Measurements from ENCODE around the gene DGAT2L6.
"Not testable (repeated sequence)": the region's sequence is repeated elsewhere in the genome, so short reads cannot be mapped to it uniquely, and the experiment has no call there.

The DGAT2L6 gene

GRCh38 chrX:70196961-70197720, 19.9 kb downstream of the DGAT2L6 start:
- Histone ChIP-seq H3K9me3 (ENCODE audit: control insufficient read depth, insufficient read depth, low read length) (peaks cover 34% of the 10 kb centered on the region), H3K36me3 (ENCODE audit: control insufficient read depth, insufficient read depth, low read length) (no peaks in the 10 kb centered on the region), H3K4me3 (ENCODE audit: low read depth, low read length) (no peak overlapping the region), H3K4me1 (ENCODE audit: control insufficient read depth, insufficient read depth, low read length) (no peaks in the 10 kb centered on the region), H3K27ac (ENCODE audit: low read depth, low read length) (no peak overlapping the region), H3K9ac (ENCODE audit: low read depth, low read length) (no peak overlapping the region), H3K27me3 (ENCODE audit: control insufficient read depth, insufficient read depth, low read length) (no peaks in the 10 kb centered on the region)

- H3K4me1 ChIP-seq (ENCODE audit: control insufficient read depth, insufficient read depth, low read length): no peaks in the 10 kb centered on the region
- no peaks in the 10 kb centered on the region for H3K27me3 ChIP-seq (ENCODE audit: control insufficient read depth, insufficient read depth, low read length)
- no peaks in the 10 kb centered on the region for H3K36me3 ChIP-seq (ENCODE audit: control insufficient read depth, insufficient read depth, low read length)
- peaks cover 40% of the 10 kb centered on the region for H3K9me3 ChIP-seq (ENCODE audit: control insufficient read depth, insufficient read depth, low read length)
- no peak overlapping the region for H3K27ac ChIP-seq (ENCODE audit: low read depth, low read length)
- no peak overlapping the region for H3K4me3 ChIP-seq (ENCODE audit: low read depth, low read length)
- H3K9ac ChIP-seq (ENCODE audit: low read depth, low read length): no peak overlapping the region
Observed at GRCh38 chrX:70201732-70202131, 24.4 kb downstream of the DGAT2L6 start.

GRCh38 chrX:70208479-70208878, 31.2 kb downstream of the DGAT2L6 start:
- Histone ChIP-seq H3K9me3 (ENCODE audit: control insufficient read depth, insufficient read depth, low read length) (peaks cover 12% of the 10 kb centered on the region), H3K9ac (ENCODE audit: low read depth, low read length) (no peak overlapping the region), H3K36me3 (ENCODE audit: control insufficient read depth, insufficient read depth, low read length) (no peaks in the 10 kb centered on the region), H3K4me1 (ENCODE audit: control insufficient read depth, insufficient read depth, low read length) (no peaks in the 10 kb centered on the region), H3K4me3 (ENCODE audit: low read depth, low read length) (no peak overlapping the region), H3K27ac (ENCODE audit: low read depth, low read length) (no peak overlapping the region), H3K27me3 (ENCODE audit: control insufficient read depth, insufficient read depth, low read length) (no peaks in the 10 kb centered on the region)

GRCh38 chrX:70209570-70209969, 32.3 kb downstream of the DGAT2L6 start:
- H3K27ac ChIP-seq (ENCODE audit: low read depth, low read length); H3K36me3 ChIP-seq (ENCODE audit: control insufficient read depth, insufficient read depth, low read length); H3K9ac ChIP-seq (ENCODE audit: low read depth, low read length); H3K4me3 ChIP-seq (ENCODE audit: low read depth, low read length); H3K27me3 ChIP-seq (ENCODE audit: control insufficient read depth, insufficient read depth, low read length); H3K4me1 ChIP-seq (ENCODE audit: control insufficient read depth, insufficient read depth, low read length): not testable (repeated sequence)
- peaks cover 12% of the 10 kb centered on the region for H3K9me3 ChIP-seq (ENCODE audit: control insufficient read depth, insufficient read depth, low read length)

GRCh38 chrX:70219938-70220764, 42.9 kb downstream of the DGAT2L6 start:
- Histone ChIP-seq H3K27me3 (ENCODE audit: control insufficient read depth, insufficient read depth, low read length) (no peaks in the 10 kb centered on the region), H3K4me3 (ENCODE audit: low read depth, low read length) (no peak overlapping the region), H3K9me3 (ENCODE audit: control insufficient read depth, insufficient read depth, low read length) (peaks cover 15% of the 10 kb centered on the region), H3K36me3 (ENCODE audit: control insufficient read depth, insufficient read depth, low read length) (no peaks in the 10 kb centered on the region), H3K27ac (ENCODE audit: low read depth, low read length) (no peak overlapping the region), H3K9ac (ENCODE audit: low read depth, low read length) (no peak overlapping the region), H3K4me1 (ENCODE audit: control insufficient read depth, insufficient read depth, low read length) (no peaks in the 10 kb centered on the region)

- Histone ChIP-seq H3K27me3 (ENCODE audit: control insufficient read depth, insufficient read depth, low read length) (no peaks in the 10 kb centered on the region), H3K4me3 (ENCODE audit: low read depth, low read length) (no peak overlapping the region), H3K9ac (ENCODE audit: low read depth, low read length) (no peak overlapping the region), H3K4me1 (ENCODE audit: control insufficient read depth, insufficient read depth, low read length) (no peaks in the 10 kb centered on the region), H3K27ac (ENCODE audit: low read depth, low read length) (no peak overlapping the region), H3K36me3 (ENCODE audit: control insufficient read depth, insufficient read depth, low read length) (no peaks in the 10 kb centered on the region), H3K9me3 (ENCODE audit: control insufficient read depth, insufficient read depth, low read length) (peaks cover 32% of the 10 kb centered on the region)
Observed at GRCh38 chrX:70226048-70226447, 48.8 kb downstream of the DGAT2L6 start.

GRCh38 chrX:70226687-70227086, 49.4 kb downstream of the DGAT2L6 start:
- Histone ChIP-seq H3K27me3 (ENCODE audit: control insufficient read depth, insufficient read depth, low read length) (no peaks in the 10 kb centered on the region), H3K4me1 (ENCODE audit: control insufficient read depth, insufficient read depth, low read length) (no peaks in the 10 kb centered on the region), H3K9me3 (ENCODE audit: control insufficient read depth, insufficient read depth, low read length) (peaks cover 32% of the 10 kb centered on the region), H3K36me3 (ENCODE audit: control insufficient read depth, insufficient read depth, low read length) (no peaks in the 10 kb centered on the region), H3K9ac (ENCODE audit: low read depth, low read length) (no peak overlapping the region), H3K27ac (ENCODE audit: low read depth, low read length) (no peak overlapping the region), H3K4me3 (ENCODE audit: low read depth, low read length) (no peak overlapping the region)

- H3K4me1 ChIP-seq (ENCODE audit: control insufficient read depth, insufficient read depth, low read length): no peaks in the 10 kb centered on the region
- no peak overlapping the region for H3K4me3 ChIP-seq (ENCODE audit: low read depth, low read length)
- no peak overlapping the region for H3K9ac ChIP-seq (ENCODE audit: low read depth, low read length)
- H3K36me3 ChIP-seq (ENCODE audit: control insufficient read depth, insufficient read depth, low read length): no peaks in the 10 kb centered on the region
- H3K27ac ChIP-seq (ENCODE audit: low read depth, low read length): no peak overlapping the region
- H3K27me3 ChIP-seq (ENCODE audit: control insufficient read depth, insufficient read depth, low read length): no peaks in the 10 kb centered on the region
- H3K9me3 ChIP-seq (ENCODE audit: control insufficient read depth, insufficient read depth, low read length): peaks cover 36% of the 10 kb centered on the region
Observed at GRCh38 chrX:70231666-70232065, 54.4 kb downstream of the DGAT2L6 start.

- H3K36me3 ChIP-seq (ENCODE audit: control insufficient read depth, insufficient read depth, low read length): no peaks in the 10 kb centered on the region
- H3K27ac ChIP-seq (ENCODE audit: low read depth, low read length): no peak within 1 kb of the TSS
- H3K9ac ChIP-seq (ENCODE audit: low read depth, low read length): no peak within 1 kb of the TSS
- no peaks in the 10 kb centered on the region for H3K4me1 ChIP-seq (ENCODE audit: control insufficient read depth, insufficient read depth, low read length)
- H3K27me3 ChIP-seq (ENCODE audit: control insufficient read depth, insufficient read depth, low read length): no peaks in the 10 kb centered on the region
- peaks cover 30% of the 10 kb centered on the region for H3K9me3 ChIP-seq (ENCODE audit: control insufficient read depth, insufficient read depth, low read length)
- H3K4me3 ChIP-seq (ENCODE audit: low read depth, low read length): no peak within 1 kb of the TSS
Observed at GRCh38 chrX:70234355-70234754, 57.1 kb downstream of the DGAT2L6 start, which contains the start of gene AWAT1. TSS of gene AWAT1 (plus strand) at chrX:70234655. CDS start at chrX:70234696, 41 bp downstream.

- no peaks in the 10 kb centered on the region for H3K27me3 ChIP-seq (ENCODE audit: control insufficient read depth, insufficient read depth, low read length)
- H3K36me3 ChIP-seq (ENCODE audit: control insufficient read depth, insufficient read depth, low read length): no peaks in the 10 kb centered on the region
- H3K4me3 ChIP-seq (ENCODE audit: low read depth, low read length): no peak overlapping the region
- H3K4me1 ChIP-seq (ENCODE audit: control insufficient read depth, insufficient read depth, low read length): peaks cover 4% of the 10 kb centered on the region
- H3K9ac ChIP-seq (ENCODE audit: low read depth, low read length): no peak overlapping the region
- no peak overlapping the region for H3K27ac ChIP-seq (ENCODE audit: low read depth, low read length)
- H3K9me3 ChIP-seq (ENCODE audit: control insufficient read depth, insufficient read depth, low read length): peaks cover 23% of the 10 kb centered on the region
Observed at GRCh38 chrX:70240751-70241150, 63.5 kb downstream of the DGAT2L6 start.

- no peaks in the 10 kb centered on the region for H3K36me3 ChIP-seq (ENCODE audit: control insufficient read depth, insufficient read depth, low read length)
- H3K27me3 ChIP-seq (ENCODE audit: control insufficient read depth, insufficient read depth, low read length): no peaks in the 10 kb centered on the region
- no peak overlapping the region for H3K4me3 ChIP-seq (ENCODE audit: low read depth, low read length)
- no peak overlapping the region for H3K27ac ChIP-seq (ENCODE audit: low read depth, low read length)
- H3K9ac ChIP-seq (ENCODE audit: low read depth, low read length): no peak overlapping the region
- H3K4me1 ChIP-seq (ENCODE audit: control insufficient read depth, insufficient read depth, low read length): peaks cover 4% of the 10 kb centered on the region
- peaks cover 23% of the 10 kb centered on the region for H3K9me3 ChIP-seq (ENCODE audit: control insufficient read depth, insufficient read depth, low read length)
Observed at GRCh38 chrX:70241501-70241900, 64.2 kb downstream of the DGAT2L6 start.

All from HUES48 (cell line).